ENCODE results near the gene MRNIP. TPM values are rescaled to one million over a fixed set of nuclear protein-coding genes. Genes with fewer than 3 reads are reported as not detected.

Gene MRNIP
- total RNA-seq, 1 experiment from 2014 or later: 36.2 TPM

GRCh38 chr5:179889885-179890284 lies 31.3 kb upstream of the MRNIP start:
- Histone ChIP-seq H3K9ac (ENCODE audit: low read length) (no peak overlapping the region), H3K36me3 (ENCODE audit: control insufficient read depth in 1 of 2, insufficient read depth in 2 of 2, low read length in 2 of 2) (peaks cover 43 to 71% of the 10 kb centered on the region in 2 experiments), H3K27me3 (ENCODE audit: insufficient read depth, low read length) (no peaks in the 10 kb centered on the region), H3K4me3 (replicated peaks in 1 of 2; ENCODE audit: low read depth in 1 of 2, low read length in 2 of 2) (no peak overlapping the region), H3K27ac (ENCODE audit: low read depth, low read length) (no peak overlapping the region), H4K20me1 (ENCODE audit: insufficient read depth) (no peaks in the 10 kb centered on the region), H3K4me1 (ENCODE audit: control insufficient read depth in 1 of 2, insufficient read depth in 2 of 2, low read length in 2 of 2) (no peaks in the 10 kb centered on the region), H3K4me2 (ENCODE audit: low read length) (no peak overlapping the region), H3K79me2 (ENCODE audit: insufficient read depth, low read length) (no peaks in the 10 kb centered on the region), H3K9me3 (ENCODE audit: control insufficient read depth in 1 of 2, insufficient read depth in 1 of 2, low read depth in 1 of 2, low read length in 2 of 2) (no peaks in the 10 kb centered on the region), H2AFZ (ENCODE audit: low read depth, low read length, poor library complexity, severe bottlenecking) (no peak overlapping the region), H3K9me2 (ENCODE audit: insufficient read depth) (no peaks in the 10 kb centered on the region)
- ATAC-seq (no peak), DNase-seq (ENCODE audit: low read depth, low spot score) (no peak)
- intact Hi-C loops (cut with micrococcal nuclease): no loop called here
- CTCF ChIA-PET: no interaction called here
- POLR2A ChIA-PET: interaction anchor here (0.7 kb wide), 1 partner anchor 1315 kb away, joined by 5 read pairs; the partner anchor contains the start of gene TRIM7
- RAD21 ChIA-PET (ENCODE audit: low non-redundant PET in 1 of 2, low total read pairs in 2 of 2, uncharacterized antibody in 2 of 2, unreplicated experiment in 2 of 2): no interaction called here
- TF ChIP-seq POLR2A (IDR thresholded peaks at IDR 0.05; ENCODE audit: borderline replicate concordance, extremely low read depth, insufficient read depth, insufficient read length) (no peak), ATF3 (IDR thresholded peaks at IDR 0.05) (no peak), YY1 (IDR thresholded peaks at IDR 0.05; ENCODE audit: extremely low read depth, insufficient replicate concordance, low read depth, low read length) (no peak), SIN3A (IDR thresholded peaks at IDR 0.05; ENCODE audit: low read depth) (no peak), ZFX (IDR thresholded peaks at IDR 0.05) (no peak), EZH2phosphoT487 (IDR thresholded peaks at IDR 0.05; ENCODE audit: borderline replicate concordance) (no peak), CBX3 (IDR thresholded peaks at IDR 0.05; ENCODE audit: low read depth) (no peak), JUND (IDR thresholded peaks at IDR 0.05) (no peak), REST (IDR thresholded peaks at IDR 0.05; ENCODE audit: low read depth) (no peak), CTCF (IDR thresholded peaks at IDR 0.05 in 2 of 3, conservative IDR thresholded peaks at IDR 0.05 in 1 of 3; ENCODE audit: borderline replicate concordance in 1 of 3, insufficient read depth in 1 of 3, low read depth in 2 of 3, low read length in 2 of 3) (no peak), SP1 (IDR thresholded peaks at IDR 0.05; ENCODE audit: low read depth) (no peak), SRF (IDR thresholded peaks at IDR 0.05; ENCODE audit: low read depth) (no peak), CEBPB (IDR thresholded peaks at IDR 0.05; ENCODE audit: low read depth) (no peak), EZH2 (IDR thresholded peaks at IDR 0.05) (no peak), FOSL1 (IDR thresholded peaks at IDR 0.05; ENCODE audit: low read depth) (no peak), MAX (IDR thresholded peaks at IDR 0.05) (no peak), POLR2AphosphoS5 (IDR thresholded peaks at IDR 0.05; ENCODE audit: low read depth, low read length) (no peak), EGR1 (IDR thresholded peaks at IDR 0.05; ENCODE audit: low read depth) (no peak), ZNF274 (IDR thresholded peaks at IDR 0.05; ENCODE audit: low read depth, low read length) (no peak), ZBTB33 (IDR thresholded peaks at IDR 0.05; ENCODE audit: extremely low read depth, insufficient replicate concordance, low read length) (no peak)
- BruUV-seq (replicated peaks): no TSS peak
